H1 (cell line): ENCODE results near the gene CBFA2T2. TPM values are rescaled to one million over a fixed set of nuclear protein-coding genes. Genes with fewer than 3 reads are reported as not detected.

Experiments
- ATF3 ChIP-seq: IDR thresholded peaks from 2 replicates; pipeline ENCODE4 v1.6.1; 2011; ENCODE audit warnings: low read depth, mild to moderate bottlenecking, low read length; ENCODE audit not compliant: insufficient read depth
- BACH1 ChIP-seq: IDR thresholded peaks from 2 replicates; pipeline ENCODE4 v1.6.1; 2012; ENCODE audit warnings: low read length, improper control_type of control experiment
- CHD7 ChIP-seq: fragments of 300-600 bp; sonication (generic); IDR thresholded peaks from 2 replicates; pipeline ENCODE4 v1.7.1; 2012; ENCODE audit warnings: low read length, moderate library complexity, mild to moderate bottlenecking, inconsistent platforms; ENCODE audit not compliant: insufficient replicate concordance
- FOSL1 ChIP-seq: IDR thresholded peaks from 2 replicates; pipeline ENCODE4 v1.6.1; 2011; ENCODE audit warnings: mild to moderate bottlenecking, low read depth, low read length, moderate library complexity; ENCODE audit not compliant: insufficient read depth
- KDM4A ChIP-seq: IDR thresholded peaks from one replicate; pipeline ENCODE4 v1.7.1; 2012; ENCODE audit warnings: low read depth, mild to moderate bottlenecking, moderate library complexity, low read length, inconsistent platforms; ENCODE audit not compliant: severe bottlenecking
- NRF1 ChIP-seq: IDR thresholded peaks from 2 replicates; pipeline ENCODE4 v1.6.1; 2011; ENCODE audit warnings: mild to moderate bottlenecking, low read depth, low read length, improper control_type of control experiment
- RAD21 ChIP-seq, 2 experiments: IDR thresholded peaks in 1 of 2; conservative IDR thresholded peaks in 1 of 2; 2 replicates each; pipeline ENCODE4 v1.6.1; 2011; ENCODE audit warnings: low read depth in 2 of 2, low read length in 2 of 2, improper control_type of control experiment in 1 of 2, inconsistent platforms in 1 of 2, mild to moderate bottlenecking in 1 of 2, moderate library complexity in 1 of 2
- RFX5 ChIP-seq: IDR thresholded peaks from 2 replicates; pipeline ENCODE4 v1.6.1; 2011; ENCODE audit warnings: low read depth, low read length, improper control_type of control experiment, borderline replicate concordance
- SAP30 ChIP-seq: fragments of 300-600 bp; sonication (generic); IDR thresholded peaks from 2 replicates; pipeline ENCODE4 v1.7.1; 2012; ENCODE audit warnings: low read length, moderate library complexity, mild to moderate bottlenecking, inconsistent platforms; ENCODE audit not compliant: insufficient read depth, insufficient replicate concordance
- polyA plus RNA-seq, 7 experiments: library from polyadenylated mRNA; depleted of rRNA in 3 of 7; stranded (reverse) in 5 of 7; unstranded in 2 of 7; fragments of >200 nt in 5 of 7; fragments of 200-250 nt in 2 of 7; gene quantifications; 1 replicate in 5 of 7; 2 replicates in 1 of 7; 4 replicates in 1 of 7; pipeline versions ENCODE4 v1.2.1 to v1.2.3, GENCODE V29; 2011 to 2013; ENCODE audit warnings: missing spikeins in 2 of 7, mixed read lengths in 2 of 7
- total RNA-seq: library from RNA; stranded (reverse); fragmentation: NEBNext Ultra II Directional; extraction: Animal tissue kit (Norgen Biotek cat#: 25700); gene quantifications from 2 replicates; pipeline ENCODE4 v1.2.1, GENCODE V29; 2021

CBFA2T2 gene
- total and polyA plus RNA-seq, 2 of the 8 experiments (the other 6 are each of a cell fraction or from before 2014, with no cell fraction given) = 11.6 to 12.9 TPM

DNA sequence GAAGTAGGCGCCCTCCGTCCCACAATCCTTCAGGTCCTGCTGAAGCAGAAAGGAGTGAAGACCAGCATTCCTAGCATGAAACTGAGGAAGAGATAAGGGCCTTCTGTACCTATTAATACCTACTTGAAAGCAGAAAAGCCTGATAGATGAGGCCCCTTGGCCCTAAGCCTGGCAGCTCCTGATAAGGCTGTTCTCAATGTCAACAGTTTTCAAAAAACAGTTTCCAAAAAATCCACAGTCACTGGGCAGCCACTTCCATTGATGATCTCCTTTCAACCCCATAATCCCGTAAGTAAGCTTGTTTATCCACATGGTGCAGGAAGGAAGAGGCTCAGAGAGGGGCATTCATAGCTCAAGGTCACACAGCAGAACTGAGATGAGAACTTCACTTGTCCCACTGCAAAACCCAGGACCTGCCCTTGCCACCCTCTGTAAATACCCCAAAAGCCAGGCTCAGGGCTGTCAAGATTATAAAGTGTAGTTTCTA lies 199.1 kb downstream of the CBFA2T2 start (continued):
- TF ChIP-seq CHD7 (no peak), BACH1 (no peak), NRF1 (no peak), RAD21 (IDR thresholded peaks at IDR 0.05 in 1 of 2, conservative IDR thresholded peaks at IDR 0.05 in 1 of 2; ENCODE audit: low read depth in 2 of 2, low read length in 2 of 2) (no peak), SAP30 (no peak), KDM4A (no peak), ATF3 (no peak), FOSL1 (no peak), RFX5 (no peak)
